GM06990 (cell line): ENCODE results near the gene PDE11A.

Source experiments
- DNase-seq: peaks from one replicate; pipeline ENCODE4 v3.0.0-alpha.2; 2011; ENCODE audit not compliant: insufficient read length; ENCODE audit errors: extremely low read depth
- H3K27me3 ChIP-seq: replicated peaks from 2 replicates; pipeline ENCODE4 v1.6.0; 2011; ENCODE audit warnings: low read length; ENCODE audit not compliant: control insufficient read depth, insufficient read depth
- H3K36me3 ChIP-seq: 2 replicates; pipeline ENCODE4 v1.5.1; 2011; ENCODE audit warnings: low read length; ENCODE audit not compliant: control insufficient read depth, insufficient read depth
- H3K4me3 ChIP-seq: replicated peaks from 2 replicates; pipeline ENCODE4 v1.5.1; 2011; ENCODE audit warnings: low read depth, mild to moderate bottlenecking, control low read depth, low read length
- CTCF ChIP-seq: IDR thresholded peaks from 2 replicates; pipeline ENCODE4 v1.5.1; 2011; ENCODE audit warnings: low read length, control low read depth, mild to moderate bottlenecking, inconsistent platforms; ENCODE audit not compliant: insufficient read depth, poor library complexity, severe bottlenecking

PDE11A gene

GRCh38 chr2:177693658-177694339 is 378.8 kb downstream of the PDE11A start:
- Histone ChIP-seq H3K27me3 (no peaks in the 10 kb centered on the region), H3K36me3 (no peaks in the 10 kb centered on the region), H3K4me3 (no peak overlapping the region)
- DNase-seq, result no peak
- TF ChIP-seq CTCF, result no peak

- no peak overlapping the region for H3K4me3 ChIP-seq
- no peak for DNase-seq
- no peaks in the 10 kb centered on the region for H3K36me3 ChIP-seq
- H3K27me3 ChIP-seq, result no peaks in the 10 kb centered on the region
- TF ChIP-seq CTCF, result no peak
Observed at GRCh38 chr2:177692783-177693269, 379.8 kb downstream of the PDE11A start.

- no peak overlapping the region for H3K4me3 ChIP-seq
- no peak for DNase-seq
- no peaks in the 10 kb centered on the region for H3K36me3 ChIP-seq
- H3K27me3 ChIP-seq, result no peaks in the 10 kb centered on the region
- TF ChIP-seq CTCF, result no peak
Observed at GRCh38 chr2:177692042-177692782, 380.4 kb downstream of the PDE11A start.

GRCh38 chr2:177691177-177691576 is 381.4 kb downstream of the PDE11A start:
- no peak for DNase-seq
- H3K36me3 ChIP-seq, result no peaks in the 10 kb centered on the region

GRCh38 chr2:177689623-177690022 is 383.0 kb downstream of the PDE11A start:
- no peak overlapping the region for H3K4me3 ChIP-seq
- no peaks in the 10 kb centered on the region for H3K36me3 ChIP-seq
- no peak for TF ChIP-seq CTCF
- H3K27me3 ChIP-seq, result no peaks in the 10 kb centered on the region
- DNase-seq, result no peak

More at GRCh38 chr2:177691177-177691576, 381.4 kb downstream of the PDE11A start:
- Histone ChIP-seq H3K27me3 (no peaks in the 10 kb centered on the region), H3K4me3 (no peak overlapping the region)
- no peak for TF ChIP-seq CTCF
